ENCODE results near the gene SPAG16.

- no peak for TF ChIP-seq CTCF (conservative IDR thresholded peaks at IDR 0.05)
- no peak for TF ChIP-seq ZFX (IDR thresholded peaks at IDR 0.05)
These were observed 919.0 kb downstream of the SPAG16 start for GRCh38 chr2:214203214-214203613.
